ENCODE results near the gene ADGRL2. TPM values are rescaled to one million over a fixed set of nuclear protein-coding genes. Genes with fewer than 3 reads are reported as not detected.

Gene ADGRL2
- polyA plus RNA-seq, 1 experiment = 22.7 TPM

DNA sequence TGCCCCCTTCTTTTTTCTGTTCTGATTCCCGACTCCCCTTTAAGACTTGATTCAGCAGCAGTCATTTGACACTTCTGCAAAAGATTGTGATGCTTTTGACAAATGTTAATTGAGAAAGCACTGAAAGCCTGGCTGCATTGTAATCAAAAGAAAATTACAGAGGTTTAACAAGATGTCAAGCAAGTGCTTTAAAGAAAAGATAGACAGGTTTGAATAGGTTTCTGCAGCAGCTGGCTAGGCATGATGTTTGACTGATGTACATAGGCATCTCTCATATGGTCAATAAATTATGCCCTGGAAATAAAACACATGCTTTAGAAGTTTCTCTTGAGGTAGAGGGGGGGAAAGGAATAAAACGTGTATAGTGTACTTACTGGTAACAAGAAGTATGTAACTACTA lies 147.8 kb downstream of the ADGRL2 start:
- Histone ChIP-seq H3K4me3 (ENCODE audit: low read depth, low read length) (no peak overlapping the region), H3K27me3 (ENCODE audit: control insufficient read depth, insufficient read depth, low read length) (no peaks in the 10 kb centered on the region), H3K27ac (ENCODE audit: low read depth, low read length) (no peak overlapping the region), H3K9me3 (ENCODE audit: control insufficient read depth, insufficient read depth, low read length) (no peaks in the 10 kb centered on the region)
- no peak for DNase-seq (ENCODE audit: low read depth, low spot score)
- TF ChIP-seq, protein P1, sequence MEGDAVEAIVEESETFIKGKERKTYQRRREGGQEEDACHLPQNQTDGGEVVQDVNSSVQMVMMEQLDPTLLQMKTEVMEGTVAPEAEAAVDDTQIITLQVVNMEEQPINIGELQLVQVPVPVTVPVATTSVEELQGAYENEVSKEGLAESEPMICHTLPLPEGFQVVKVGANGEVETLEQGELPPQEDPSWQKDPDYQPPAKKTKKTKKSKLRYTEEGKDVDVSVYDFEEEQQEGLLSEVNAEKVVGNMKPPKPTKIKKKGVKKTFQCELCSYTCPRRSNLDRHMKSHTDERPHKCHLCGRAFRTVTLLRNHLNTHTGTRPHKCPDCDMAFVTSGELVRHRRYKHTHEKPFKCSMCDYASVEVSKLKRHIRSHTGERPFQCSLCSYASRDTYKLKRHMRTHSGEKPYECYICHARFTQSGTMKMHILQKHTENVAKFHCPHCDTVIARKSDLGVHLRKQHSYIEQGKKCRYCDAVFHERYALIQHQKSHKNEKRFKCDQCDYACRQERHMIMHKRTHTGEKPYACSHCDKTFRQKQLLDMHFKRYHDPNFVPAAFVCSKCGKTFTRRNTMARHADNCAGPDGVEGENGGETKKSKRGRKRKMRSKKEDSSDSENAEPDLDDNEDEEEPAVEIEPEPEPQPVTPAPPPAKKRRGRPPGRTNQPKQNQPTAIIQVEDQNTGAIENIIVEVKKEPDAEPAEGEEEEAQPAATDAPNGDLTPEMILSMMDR (IDR thresholded peaks at IDR 0.05; ENCODE audit: low read depth, low read length) = no peak
- ChIA-PET POLR2A (no interaction called here), CTCF (no interaction called here)

DNA sequence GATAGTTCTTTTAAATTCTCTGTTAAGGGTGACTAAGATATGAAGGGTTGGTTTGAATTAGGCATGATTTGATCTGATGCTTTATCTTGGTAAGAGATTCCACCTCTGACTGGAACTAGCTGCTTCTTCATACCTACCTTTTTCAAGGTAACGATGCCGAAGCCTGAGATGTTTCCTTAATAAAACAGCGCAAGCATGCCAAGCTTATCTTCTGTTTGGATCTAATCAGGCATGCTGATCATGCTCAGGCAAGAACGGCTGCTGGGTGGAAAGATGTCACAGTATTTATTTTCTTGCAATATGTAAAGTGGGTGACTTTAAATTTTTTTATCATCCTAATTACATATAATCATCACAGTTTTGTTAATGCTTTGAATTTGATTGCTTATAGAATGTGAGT lies 148.7 kb downstream of the ADGRL2 start:
- H3K4me3 ChIP-seq (ENCODE audit: low read depth, low read length) = no peak overlapping the region
- TF ChIP-seq, protein P1 (IDR thresholded peaks at IDR 0.05; ENCODE audit: low read depth, low read length) = no peak
- no peak overlapping the region for H3K27ac ChIP-seq (ENCODE audit: low read depth, low read length)
- CTCF ChIA-PET = no interaction called here
- no peaks in the 10 kb centered on the region for H3K27me3 ChIP-seq (ENCODE audit: control insufficient read depth, insufficient read depth, low read length)
- POLR2A ChIA-PET = no interaction called here
- no peak for DNase-seq (ENCODE audit: low read depth, low spot score)
- no peaks in the 10 kb centered on the region for H3K9me3 ChIP-seq (ENCODE audit: control insufficient read depth, insufficient read depth, low read length)

DNA sequence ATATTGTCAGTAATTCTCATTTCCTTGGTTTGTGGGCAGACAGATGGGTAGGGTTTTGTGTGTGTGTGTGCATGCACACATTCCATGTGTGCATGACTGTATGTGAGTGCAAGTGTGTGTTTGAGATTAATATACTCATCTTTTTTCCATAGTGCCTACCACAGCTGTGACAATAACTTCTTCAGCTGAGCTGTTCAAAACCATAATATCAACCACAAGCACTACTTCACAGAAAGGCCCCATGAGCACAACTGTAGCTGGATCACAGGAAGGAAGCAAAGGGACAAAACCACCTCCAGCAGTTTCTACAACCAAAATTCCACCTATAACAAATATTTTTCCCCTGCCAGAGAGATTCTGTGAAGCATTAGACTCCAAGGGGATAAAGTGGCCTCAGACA lies 149.3 kb downstream of the ADGRL2 start:
- no peaks in the 10 kb centered on the region for H3K9me3 ChIP-seq (ENCODE audit: control insufficient read depth, insufficient read depth, low read length)
- H3K27ac ChIP-seq (ENCODE audit: low read depth, low read length) = no peak overlapping the region
- ChIA-PET POLR2A (no interaction called here), CTCF (no interaction called here)
- TF ChIP-seq, protein P1 (IDR thresholded peaks at IDR 0.05; ENCODE audit: low read depth, low read length) = no peak
- DNase-seq (ENCODE audit: low read depth, low spot score) = no peak
- H3K4me3 ChIP-seq (ENCODE audit: low read depth, low read length) = no peak overlapping the region
- no peaks in the 10 kb centered on the region for H3K27me3 ChIP-seq (ENCODE audit: control insufficient read depth, insufficient read depth, low read length)

DNA sequence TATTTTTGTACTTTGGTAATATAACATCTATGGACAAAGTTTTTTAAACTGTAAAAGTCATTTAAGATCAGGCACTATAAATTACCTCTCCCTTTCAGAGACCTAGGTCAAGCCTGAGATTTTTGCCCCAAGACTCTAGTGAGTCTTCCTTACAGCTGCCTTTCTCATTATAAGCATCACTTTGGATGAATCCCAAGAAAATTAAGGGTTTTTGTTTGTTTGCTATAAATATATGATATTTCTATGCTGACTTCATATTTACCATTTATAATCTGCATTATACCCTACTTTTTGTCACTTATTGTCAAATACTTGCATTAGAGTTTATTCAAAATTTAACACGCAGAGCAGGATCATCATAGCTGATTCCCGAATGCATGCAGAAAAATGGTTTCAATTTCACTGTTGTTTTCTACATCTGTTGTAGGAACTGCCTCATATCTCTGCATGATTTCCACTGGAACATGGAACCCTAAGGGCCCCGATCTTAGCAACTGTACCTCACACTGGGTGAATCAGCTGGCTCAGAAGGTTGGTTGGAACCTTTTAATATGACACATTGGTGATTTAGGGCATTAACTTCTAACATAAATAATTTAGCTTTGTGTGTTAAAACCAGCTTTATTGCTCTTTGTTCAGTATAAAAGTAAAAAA lies 150.0 kb downstream of the ADGRL2 start:
- H3K4me3 ChIP-seq (ENCODE audit: low read depth, low read length) = no peak overlapping the region
- TF ChIP-seq, protein P1 (IDR thresholded peaks at IDR 0.05; ENCODE audit: low read depth, low read length) = no peak
- H3K27me3 ChIP-seq (ENCODE audit: control insufficient read depth, insufficient read depth, low read length) = no peaks in the 10 kb centered on the region
- H3K9me3 ChIP-seq (ENCODE audit: control insufficient read depth, insufficient read depth, low read length) = no peaks in the 10 kb centered on the region
- no peak overlapping the region for H3K27ac ChIP-seq (ENCODE audit: low read depth, low read length)
- no peak for DNase-seq (ENCODE audit: low read depth, low spot score)
- ChIA-PET POLR2A (no interaction called here), CTCF (no interaction called here)

DNA sequence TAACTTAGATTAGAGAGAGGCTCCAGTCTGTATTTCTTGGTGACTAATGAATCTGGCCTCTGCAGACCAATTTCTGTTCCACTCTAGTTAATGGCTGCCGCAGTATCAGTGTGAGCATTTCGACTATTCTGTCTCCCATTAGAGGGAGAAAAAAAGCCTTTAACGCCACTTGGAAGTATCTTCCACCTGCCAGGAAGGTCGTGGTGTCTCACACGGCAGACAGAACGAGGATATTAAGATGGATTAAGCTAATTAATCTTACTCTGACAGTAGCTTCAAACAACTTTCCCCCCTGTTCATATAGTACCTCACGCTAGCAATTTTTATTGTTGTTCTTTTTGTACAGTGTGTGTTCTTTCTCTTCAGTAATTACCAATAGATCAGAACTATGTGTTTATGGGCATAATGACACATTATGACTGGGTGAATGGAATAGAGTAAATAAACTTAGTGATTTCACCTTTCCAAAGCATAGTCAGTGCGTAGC lies 153.8 kb downstream of the ADGRL2 start:
- no peak overlapping the region for H3K4me3 ChIP-seq (ENCODE audit: low read depth, low read length)
- no peak for DNase-seq (ENCODE audit: low read depth, low spot score)
- ChIA-PET CTCF (no interaction called here), POLR2A (no interaction called here)
- H3K27ac ChIP-seq (ENCODE audit: low read depth, low read length) = no peak overlapping the region
- TF ChIP-seq, protein P1 (IDR thresholded peaks at IDR 0.05; ENCODE audit: low read depth, low read length) = no peak
- no peaks in the 10 kb centered on the region for H3K27me3 ChIP-seq (ENCODE audit: control insufficient read depth, insufficient read depth, low read length)
- H3K9me3 ChIP-seq (ENCODE audit: control insufficient read depth, insufficient read depth, low read length) = no peaks in the 10 kb centered on the region

Measured in AG04450 (cell line).